Adipocyte (in vitro differentiated cells): ENCODE measurements around the gene MATR3.

Experiments
- DNase-seq: peaks from one replicate; pipeline ENCODE4 v3.0.0-alpha.2; 2015; ENCODE audit warnings: low read depth
- H3K27me3 ChIP-seq: replicated peaks from 2 replicates; pipeline ENCODE4 v1.7.0; 2013; ENCODE audit warnings: mild to moderate bottlenecking, low read length, moderate library complexity; ENCODE audit not compliant: control insufficient read depth, insufficient read depth
- H3K36me3 ChIP-seq: 2 replicates; pipeline ENCODE4 v1.7.0; 2013; ENCODE audit warnings: low read length, mild to moderate bottlenecking, moderate library complexity; ENCODE audit not compliant: control insufficient read depth, insufficient read depth, severe bottlenecking
- H3K4me1 ChIP-seq: 2 replicates; pipeline ENCODE4 v1.7.0; 2013; ENCODE audit warnings: mild to moderate bottlenecking, low read length, moderate library complexity; ENCODE audit not compliant: control insufficient read depth, insufficient read depth
- H3K4me3 ChIP-seq: 2 replicates; pipeline ENCODE4 v1.7.0; 2013; ENCODE audit warnings: mild to moderate bottlenecking, low read length, moderate library complexity
- H3K9ac ChIP-seq: 2 replicates; pipeline ENCODE4 v1.7.0; 2013; ENCODE audit warnings: mild to moderate bottlenecking, low read length, moderate library complexity
- H3K9me3 ChIP-seq: 2 replicates; pipeline ENCODE4 v1.7.0; 2013; ENCODE audit warnings: mild to moderate bottlenecking, low read length, moderate library complexity; ENCODE audit not compliant: control insufficient read depth

The MATR3 gene

DNA sequence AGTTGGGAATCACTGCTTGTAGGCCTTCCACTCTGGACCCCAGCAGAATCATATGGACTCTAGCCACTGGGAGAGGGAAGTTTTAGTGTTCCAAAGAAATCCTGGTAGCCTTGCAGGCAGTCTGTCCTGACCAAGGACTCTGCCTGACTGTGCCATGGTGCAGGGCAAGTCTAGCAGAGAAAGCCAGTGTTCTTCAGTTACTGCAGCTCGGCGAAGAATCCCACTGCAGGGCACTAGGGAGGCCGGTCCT, 20.3 kb upstream of the MATR3 start:
- H3K9me3 ChIP-seq = no peaks in the 10 kb centered on the region
- no peak for DNase-seq
- peaks cover 14% of the 10 kb centered on the region for H3K36me3 ChIP-seq
- H3K9ac ChIP-seq = peak overlapping the region; percentile 95
- H3K4me1 ChIP-seq = peaks cover 40% of the 10 kb centered on the region
- H3K4me3 ChIP-seq = peak overlapping the region; percentile 97
- no peaks in the 10 kb centered on the region for H3K27me3 ChIP-seq

DNA sequence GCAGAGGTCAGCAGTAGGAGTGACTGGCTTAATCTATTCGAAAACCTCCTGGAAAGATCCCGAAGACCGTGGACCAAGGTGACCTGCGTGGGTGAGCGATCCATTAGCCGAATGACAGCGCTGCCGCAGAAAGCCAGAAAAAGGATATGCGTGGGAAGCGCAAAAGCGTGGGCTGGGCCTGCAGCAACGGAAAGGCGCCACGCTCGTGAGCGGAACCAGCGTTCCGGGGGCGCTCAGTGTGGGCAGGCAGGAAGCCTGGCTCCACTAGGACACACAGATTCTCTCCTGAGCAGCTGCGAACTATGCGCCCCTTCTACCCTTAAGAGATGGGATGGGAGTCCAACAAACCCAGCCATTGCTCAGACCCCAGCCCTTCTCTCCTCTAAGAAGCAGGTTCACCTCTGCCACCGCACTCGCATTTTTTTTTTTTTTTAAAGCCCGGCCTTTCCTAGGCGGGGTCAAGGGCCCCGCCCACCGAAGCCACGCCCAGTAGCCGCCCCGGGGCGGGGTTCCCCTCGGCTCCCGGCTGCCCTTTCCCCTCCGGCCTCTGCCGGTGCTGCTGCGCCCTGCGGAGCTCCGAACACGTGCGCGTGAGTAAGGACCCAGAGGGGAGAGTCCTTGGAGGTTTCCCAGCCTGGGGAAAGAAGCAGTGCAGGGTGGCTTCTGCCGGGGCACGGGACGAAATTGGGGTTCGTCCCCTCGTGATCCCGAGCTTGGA, 19.8 kb upstream of the MATR3 start:
- H3K9ac ChIP-seq = peak overlapping the region; percentile 95
- H3K4me1 ChIP-seq = peaks cover 40% of the 10 kb centered on the region
- peaks cover 19% of the 10 kb centered on the region for H3K36me3 ChIP-seq
- H3K4me3 ChIP-seq = peak overlapping the region; percentile 97
- peak; percentile 88 for DNase-seq
- H3K27me3 ChIP-seq = no peaks in the 10 kb centered on the region
- H3K9me3 ChIP-seq = no peaks in the 10 kb centered on the region

DNA sequence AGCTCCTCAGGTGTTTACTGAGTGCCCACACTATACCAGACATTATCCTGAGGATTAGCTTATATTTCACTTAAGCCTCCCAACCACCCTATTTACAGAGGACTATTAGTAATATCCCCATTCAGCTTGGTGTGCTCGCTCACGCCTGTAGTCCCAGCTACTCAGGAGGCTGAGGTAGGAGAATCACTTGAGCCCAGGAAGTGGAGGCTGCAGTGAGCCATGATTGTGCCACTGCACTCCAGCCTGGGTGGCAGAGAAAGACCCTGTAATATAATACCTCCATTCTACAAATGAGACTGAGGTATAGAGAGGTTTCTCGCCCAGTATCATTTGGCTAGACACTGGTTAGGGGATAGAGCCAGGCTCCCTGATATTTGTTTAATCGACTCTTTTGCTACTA, 18.0 kb upstream of the MATR3 start:
- peaks cover 40% of the 10 kb centered on the region for H3K4me1 ChIP-seq
- H3K4me3 ChIP-seq = peak overlapping the region; percentile 60
- no peaks in the 10 kb centered on the region for H3K9me3 ChIP-seq
- H3K9ac ChIP-seq = peak overlapping the region; percentile 37
- H3K27me3 ChIP-seq = no peaks in the 10 kb centered on the region
- peaks cover 36% of the 10 kb centered on the region for H3K36me3 ChIP-seq
- DNase-seq = no peak

DNA sequence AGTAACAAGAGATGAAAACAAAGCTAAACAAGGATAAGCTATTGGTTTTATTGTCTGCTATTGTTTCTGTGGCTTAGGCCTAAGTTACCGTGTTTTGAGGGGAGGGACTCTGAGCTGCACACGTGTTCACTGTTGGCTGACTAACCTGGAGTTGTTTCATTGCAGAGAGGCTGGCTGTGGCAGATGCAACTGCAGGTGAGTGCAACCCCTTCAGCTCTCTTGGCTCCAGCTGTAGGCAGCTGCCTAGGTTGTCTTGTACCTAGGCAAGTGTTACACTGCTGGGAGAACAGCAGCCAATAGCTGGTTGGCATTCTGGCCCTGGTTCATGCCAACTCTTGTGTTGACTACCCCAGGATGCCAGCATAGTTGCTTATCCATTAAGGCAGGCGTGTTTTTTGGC, 17.6 kb upstream of the MATR3 start:
- Histone ChIP-seq H3K9ac (peak overlapping the region; percentile 37), H3K27me3 (no peaks in the 10 kb centered on the region), H3K36me3 (peaks cover 40% of the 10 kb centered on the region), H3K9me3 (no peaks in the 10 kb centered on the region), H3K4me3 (peak overlapping the region; percentile 60), H3K4me1 (peaks cover 40% of the 10 kb centered on the region)
- no peak for DNase-seq

DNA sequence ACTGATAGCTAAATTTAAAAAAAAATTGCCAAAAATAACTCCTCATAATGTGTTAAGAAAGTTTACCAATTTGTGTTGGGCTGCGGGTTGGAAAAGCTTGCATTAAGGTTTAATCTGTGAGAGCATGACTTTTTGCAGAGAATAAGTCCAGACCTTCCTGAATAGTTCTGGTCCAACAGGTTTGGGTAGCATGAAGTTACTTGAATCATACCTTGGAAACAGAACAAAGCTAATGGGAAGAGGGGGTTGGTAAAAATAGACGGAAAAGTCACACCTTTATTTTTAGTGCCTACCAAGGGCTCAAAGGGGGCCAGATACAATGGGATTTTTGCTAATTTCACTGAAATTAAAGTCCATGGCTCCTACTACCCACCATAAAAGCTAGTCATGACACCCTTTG, 17.1 kb upstream of the MATR3 start:
- Histone ChIP-seq H3K4me3 (no peak overlapping the region), H3K4me1 (peaks cover 39% of the 10 kb centered on the region), H3K36me3 (peaks cover 42% of the 10 kb centered on the region), H3K9me3 (no peaks in the 10 kb centered on the region), H3K27me3 (no peaks in the 10 kb centered on the region), H3K9ac (no peak overlapping the region)
- DNase-seq = no peak

DNA sequence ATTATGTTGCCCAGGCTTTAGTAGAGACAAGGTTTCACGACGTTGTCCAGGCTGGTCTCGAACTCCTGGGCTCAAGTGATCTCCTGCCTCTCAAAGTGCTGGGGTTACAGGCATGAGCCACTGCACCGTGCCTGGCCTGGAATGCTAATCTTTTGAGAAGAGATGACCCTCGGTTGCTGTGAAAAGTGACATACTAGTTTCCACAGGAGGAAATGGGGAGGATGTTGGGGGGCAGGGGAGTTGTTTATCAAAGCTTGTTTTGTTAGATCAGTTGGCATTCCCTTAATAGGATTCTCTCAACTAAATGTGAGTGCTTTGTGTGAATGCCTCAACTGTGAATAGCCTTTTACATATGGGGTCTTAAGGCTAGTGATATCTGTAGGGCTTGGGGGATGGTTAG, 16.4 kb upstream of the MATR3 start:
- no peak overlapping the region for H3K4me3 ChIP-seq
- H3K27me3 ChIP-seq = no peaks in the 10 kb centered on the region
- no peak for DNase-seq
- H3K36me3 ChIP-seq = peaks cover 42% of the 10 kb centered on the region
- H3K9ac ChIP-seq = no peak overlapping the region
- H3K4me1 ChIP-seq = peaks cover 44% of the 10 kb centered on the region
- no peaks in the 10 kb centered on the region for H3K9me3 ChIP-seq

DNA sequence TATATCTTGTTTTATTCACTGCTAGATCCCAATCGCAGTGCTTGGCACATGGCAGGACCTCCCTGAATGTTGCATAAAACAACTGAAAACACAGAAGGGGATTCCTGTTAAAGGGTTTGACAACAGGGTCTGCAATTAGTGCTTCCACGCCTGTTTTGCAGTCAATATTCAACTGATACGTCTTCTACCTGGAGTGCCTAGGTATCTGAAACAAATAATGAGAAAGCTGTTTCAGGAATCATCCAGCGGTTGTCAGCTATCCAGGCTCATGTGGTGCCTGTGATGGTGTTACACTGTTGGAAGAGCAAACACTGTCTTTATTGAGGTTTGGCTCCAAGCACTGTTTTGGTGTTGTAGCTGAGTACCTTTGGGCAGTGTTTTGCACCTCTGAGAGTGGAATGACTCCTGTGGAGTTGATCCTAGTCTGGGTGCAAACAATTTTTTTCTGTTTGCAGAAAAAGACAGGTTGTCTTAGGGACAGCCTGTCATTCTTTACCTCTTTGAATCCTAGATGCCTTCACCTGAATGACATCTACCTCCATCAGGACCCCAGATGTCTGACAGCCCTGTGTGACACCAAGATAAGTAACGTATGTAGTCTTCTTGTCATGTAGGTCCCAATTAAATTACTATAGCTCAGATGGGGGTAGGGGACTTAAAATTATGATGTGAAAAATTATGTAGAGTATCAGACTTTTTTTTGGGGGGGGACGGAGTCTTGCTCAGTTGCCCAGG, 14.8 kb upstream of the MATR3 start:
- no peak for DNase-seq
- peaks cover 35% of the 10 kb centered on the region for H3K4me1 ChIP-seq
- no peak overlapping the region for H3K9ac ChIP-seq
- peaks cover 55% of the 10 kb centered on the region for H3K36me3 ChIP-seq
- no peak overlapping the region for H3K4me3 ChIP-seq
- H3K27me3 ChIP-seq = no peaks in the 10 kb centered on the region
- H3K9me3 ChIP-seq = no peaks in the 10 kb centered on the region

DNA sequence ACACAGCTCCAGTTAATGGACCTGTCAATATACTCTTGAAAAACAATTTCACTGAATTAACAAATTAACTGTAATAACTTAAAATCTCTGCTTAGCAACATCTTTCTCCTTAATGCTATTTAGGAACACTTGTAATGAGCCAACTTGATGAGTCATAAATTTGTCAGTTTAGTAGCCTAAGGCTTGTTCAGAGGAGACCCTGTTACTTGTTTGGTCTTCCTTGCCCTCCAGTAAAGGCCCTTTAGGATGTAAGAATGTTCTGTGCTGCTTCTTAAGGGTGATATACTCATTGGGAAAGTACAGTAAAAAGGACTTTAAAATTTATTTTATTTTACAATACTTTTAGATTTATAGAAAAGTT, 11.4 kb upstream of the MATR3 start:
- H3K27me3 ChIP-seq = no peaks in the 10 kb centered on the region
- peak; percentile 41 for DNase-seq
- H3K9ac ChIP-seq = no peak overlapping the region
- H3K4me1 ChIP-seq = peaks cover 13% of the 10 kb centered on the region
- H3K9me3 ChIP-seq = no peaks in the 10 kb centered on the region
- no peak overlapping the region for H3K4me3 ChIP-seq
- H3K36me3 ChIP-seq = peaks cover 73% of the 10 kb centered on the region

DNA sequence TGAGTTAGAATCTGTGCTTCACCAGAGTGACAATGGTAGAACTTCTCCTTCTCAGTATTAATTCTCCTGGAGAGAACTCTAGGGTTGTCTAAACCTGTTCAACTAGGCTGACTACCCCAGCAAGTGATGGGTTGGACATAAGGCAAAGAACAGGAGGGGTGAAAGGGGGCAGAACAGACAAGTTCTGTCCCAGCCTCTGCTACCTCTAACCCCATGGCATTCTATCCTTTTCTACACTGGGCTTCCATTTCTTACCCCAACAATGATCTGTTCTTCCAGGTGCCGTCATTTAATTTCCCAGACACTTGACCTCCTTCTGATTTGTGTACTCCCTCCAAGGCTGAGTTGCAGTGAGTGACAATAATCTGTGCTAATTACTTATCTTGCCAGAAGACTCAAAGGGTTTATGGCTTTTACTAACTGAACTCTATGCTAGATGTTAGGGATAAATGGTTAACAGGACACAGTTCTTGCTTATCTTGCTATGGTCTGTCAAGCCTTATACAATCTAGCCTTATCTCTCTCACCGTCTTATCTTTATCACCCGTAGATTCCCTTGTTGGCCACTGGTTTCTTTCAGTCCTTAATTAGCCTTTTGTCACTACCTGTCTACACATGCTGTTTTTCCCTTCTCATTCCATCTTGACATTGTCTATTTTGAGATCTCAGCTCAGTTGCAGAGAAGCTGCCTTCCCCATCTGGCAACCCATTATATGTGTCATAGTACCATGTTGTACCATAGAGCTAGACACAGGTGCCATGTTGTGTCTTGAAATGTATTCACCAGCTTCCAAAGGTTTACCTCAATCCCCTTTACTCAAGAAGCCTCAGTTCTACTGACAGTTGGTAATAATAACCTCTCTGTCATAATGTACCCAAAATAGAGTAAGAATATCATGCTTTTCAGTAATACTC, 10.0 kb upstream of the MATR3 start:
- Histone ChIP-seq H3K4me3 (no peak overlapping the region), H3K27me3 (no peaks in the 10 kb centered on the region), H3K9ac (no peak overlapping the region), H3K9me3 (no peaks in the 10 kb centered on the region), H3K36me3 (peaks cover 61% of the 10 kb centered on the region), H3K4me1 (peaks cover 13% of the 10 kb centered on the region)
- no peak for DNase-seq

DNA sequence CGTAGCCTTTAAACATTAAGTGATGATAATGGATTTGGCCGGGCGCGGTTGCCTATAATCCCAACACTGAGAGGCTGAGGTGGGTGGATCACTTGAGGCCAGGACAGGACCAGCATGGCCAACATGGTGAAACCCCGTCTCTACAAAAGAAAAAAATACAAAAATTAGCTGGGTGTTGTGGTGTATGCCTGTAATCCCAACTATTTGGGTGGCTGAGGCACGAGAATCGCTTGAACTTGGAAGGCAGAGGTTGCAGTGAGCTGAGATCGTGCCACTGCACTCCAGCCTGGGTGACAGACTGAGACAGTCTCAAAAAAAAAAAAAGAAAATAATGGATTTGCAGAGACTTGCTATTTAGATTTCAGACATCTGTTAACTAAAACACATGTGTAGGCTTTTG, 9.2 kb upstream of the MATR3 start:
- Histone ChIP-seq H3K36me3 (peaks cover 55% of the 10 kb centered on the region), H3K4me1 (peaks cover 13% of the 10 kb centered on the region), H3K9me3 (no peaks in the 10 kb centered on the region), H3K9ac (no peak overlapping the region), H3K4me3 (no peak overlapping the region), H3K27me3 (no peaks in the 10 kb centered on the region)
- DNase-seq = no peak

DNA sequence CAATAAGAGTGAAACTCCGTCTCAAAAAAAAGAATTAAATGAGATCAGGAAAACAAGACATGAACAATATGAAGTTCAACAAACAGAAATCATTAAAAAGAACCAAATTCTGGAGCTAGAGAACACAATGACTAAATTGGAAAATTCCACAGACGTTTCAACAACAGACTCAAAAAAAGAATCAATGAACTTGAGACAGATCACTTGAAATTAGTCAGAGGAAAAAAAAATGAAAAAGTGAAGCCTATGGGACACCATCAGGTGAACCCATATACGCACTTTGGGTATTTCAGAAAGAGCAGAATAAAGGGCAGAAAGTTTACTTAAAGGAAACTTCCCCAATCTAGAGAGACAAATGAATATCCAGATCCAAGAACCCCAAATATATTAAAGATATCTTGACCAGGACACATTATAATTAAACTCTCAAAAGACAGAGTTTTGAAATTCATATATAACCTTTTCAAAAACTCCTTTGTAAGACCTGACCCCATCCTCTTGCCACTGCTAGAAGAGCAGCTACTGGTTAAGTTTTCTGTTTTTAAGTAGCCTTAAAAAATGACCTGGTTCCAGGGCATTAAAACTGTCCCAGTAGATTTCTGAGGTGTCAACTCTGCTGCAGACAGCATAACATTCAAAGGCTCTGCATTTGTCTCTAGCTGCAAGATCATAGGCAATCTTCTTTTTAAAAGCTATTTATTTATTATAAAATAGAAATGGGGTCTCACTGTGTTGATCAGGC, 7.7 kb upstream of the MATR3 start:
- Histone ChIP-seq H3K27me3 (no peaks in the 10 kb centered on the region), H3K4me3 (no peak overlapping the region), H3K36me3 (peaks cover 39% of the 10 kb centered on the region), H3K9ac (no peak overlapping the region), H3K9me3 (no peaks in the 10 kb centered on the region), H3K4me1 (peaks cover 13% of the 10 kb centered on the region)
- no peak for DNase-seq
